Measurements from ENCODE around the gene MICAL2. TPM values are rescaled to one million over a fixed set of nuclear protein-coding genes. Genes with fewer than 3 reads are reported as not detected.

The MICAL2 gene
- total and polyA plus RNA-seq, 2 of the 8 experiments (the other 6 are each of a cell fraction or from before 2014, with no cell fraction given): 1.3 to 4.1 TPM

DNA sequence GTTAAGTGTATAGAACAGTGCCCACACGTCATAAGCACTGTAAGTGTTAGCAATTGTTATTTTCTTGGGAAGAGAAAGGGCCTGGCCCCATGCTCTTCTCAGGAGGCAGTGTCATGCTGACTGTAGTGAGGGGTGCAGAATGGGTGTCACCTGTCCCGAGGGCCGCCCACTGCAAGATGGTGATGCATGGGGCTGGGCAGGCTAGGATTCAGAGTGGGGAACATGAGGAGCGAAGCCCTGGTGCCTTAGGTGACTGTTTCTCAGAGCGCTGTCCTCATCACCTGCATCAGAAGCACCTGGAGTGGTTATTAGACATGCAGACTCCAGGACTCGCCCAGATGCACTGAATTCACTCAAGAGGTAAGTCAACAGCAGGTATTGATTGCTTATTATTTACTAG lies 166.0 kb downstream of the MICAL2 start:
- Histone ChIP-seq H2BK12ac (ENCODE audit: low read depth, low read length) (no peak overlapping the region), H3K18ac (ENCODE audit: extremely low read depth, low read length) (no peak overlapping the region), H2BK15ac (ENCODE audit: low read length) (no peak overlapping the region), H3K23ac (ENCODE audit: insufficient read length) (no peak overlapping the region), H3K9ac (replicated peaks in 1 of 4; ENCODE audit: extremely low read depth in 1 of 4, low read depth in 3 of 4, low read length in 3 of 4) (no peak overlapping the region), H2BK20ac (ENCODE audit: low read length) (no peak overlapping the region), H2BK120ac (replicated peaks; ENCODE audit: low read depth, low read length) (no peak overlapping the region), H3K4ac (replicated peaks; ENCODE audit: insufficient read length, low read depth, low read length) (no peak overlapping the region), H2AK5ac (ENCODE audit: low read depth, low read length) (no peak overlapping the region), H3K79me1 (ENCODE audit: low read depth, low read length) (no peaks in the 10 kb centered on the region), H2AFZ (ENCODE audit: low read length) (no peak overlapping the region), H2BK5ac (ENCODE audit: low read depth, low read length) (no peak overlapping the region), H4K5ac (ENCODE audit: insufficient read length, low read depth, low read length) (no peak overlapping the region), H3K4me1 (replicated peaks in 1 of 4; ENCODE audit: control insufficient read depth in 3 of 4, insufficient read depth in 4 of 4, low read length in 3 of 4) (peaks cover 0 to 6% (median 0%) of the 10 kb centered on the region in 4 experiments; a peak in 2 of 7 replicates), H3K4me3 (ENCODE audit: extremely low read depth in 1 of 4, insufficient read depth in 2 of 4, low read depth in 3 of 4, low read length in 4 of 4) (no peak overlapping the region), H3K27me3 (replicated peaks in 1 of 4; ENCODE audit: control insufficient read depth in 3 of 4, extremely low read depth in 1 of 4, insufficient read depth in 3 of 4, low read length in 3 of 4) (no peaks in the 10 kb centered on the region), H3K14ac (ENCODE audit: insufficient read length) (no peak overlapping the region), H3K79me2 (ENCODE audit: control insufficient read depth in 1 of 2, insufficient read depth in 2 of 2, low read length in 2 of 2) (no peaks in the 10 kb centered on the region), H3K4me2 (ENCODE audit: insufficient read depth in 1 of 2, low read depth in 2 of 2, low read length in 2 of 2) (no peak overlapping the region), H4K20me1 (replicated peaks in 1 of 2; ENCODE audit: control insufficient read depth in 1 of 2, insufficient read depth in 2 of 2, low read length in 2 of 2) (no peaks in the 10 kb centered on the region), H3K27ac (ENCODE audit: low read depth, low read length) (no peak overlapping the region), H4K8ac (ENCODE audit: extremely low read depth, insufficient read depth, low read length) (no peak overlapping the region), H4K91ac (replicated peaks; ENCODE audit: insufficient read length, low read length) (no peak overlapping the region), H3K23me2 (ENCODE audit: low read depth, low read length) (no peaks in the 10 kb centered on the region; the same call in 1 of the 2 replicates), H3K9me3 (ENCODE audit: insufficient read depth in 2 of 2, low read depth in 1 of 2, low read length in 1 of 2) (no peaks in the 10 kb centered on the region), H3K36me3 (ENCODE audit: control insufficient read depth in 2 of 4, insufficient read depth in 4 of 4, low read length in 3 of 4) (no peaks in the 10 kb centered on the region), H3K56ac (replicated peaks; ENCODE audit: insufficient read length, low read depth, low read length) (no peak overlapping the region)
- WGBS, 2 experiments (ENCODE audit: extremely low coverage in 1 of 2, insufficient coverage in 1 of 2, insufficient read length in 1 of 2, insufficient replicate concordance in 2 of 2, low coverage in 1 of 2, low lambda C conversion rate in 2 of 2, missing lambda C conversion rate in 1 of 2): 85% methylated on average over 6 of the region's 6 CpGs; no CpG with 5 or more reads in 1 of the 2 experiments
- DNase-seq (ENCODE audit: low read depth in 1 of 2, low spot score in 2 of 2) (no peak), FAIRE-seq (no peak)
- CTCF ChIA-PET (ENCODE audit: partially characterized antibody): interaction anchor here (0.6 to 22.1 kb wide), 4 partner anchors 9 to 226 kb away, joined by 3 to 403 read pairs (median 8); no protein-coding TSS in a partner anchor
- POLR2A ChIA-PET (ENCODE audit: partially characterized antibody): no interaction called here
- TF ChIP-seq FOSL1 (IDR thresholded peaks at IDR 0.05; ENCODE audit: insufficient read depth, low read depth, low read length): no peak
- TF ChIP-seq BCL11A (IDR thresholded peaks at IDR 0.05; ENCODE audit: low read depth in 2 of 2, low read length in 2 of 2): no peak
- TF ChIP-seq RXRA (IDR thresholded peaks at IDR 0.05; ENCODE audit: insufficient read depth, low read depth, low read length): no peak
- TF ChIP-seq SIN3A (conservative IDR thresholded peaks at IDR 0.05 in 1 of 2, IDR thresholded peaks at IDR 0.05 in 1 of 2; ENCODE audit: low read depth in 1 of 2, low read length in 2 of 2): no peak
- TF ChIP-seq SUZ12 (IDR thresholded peaks at IDR 0.05; ENCODE audit: low read length): no peak
- TF ChIP-seq, protein P1, sequence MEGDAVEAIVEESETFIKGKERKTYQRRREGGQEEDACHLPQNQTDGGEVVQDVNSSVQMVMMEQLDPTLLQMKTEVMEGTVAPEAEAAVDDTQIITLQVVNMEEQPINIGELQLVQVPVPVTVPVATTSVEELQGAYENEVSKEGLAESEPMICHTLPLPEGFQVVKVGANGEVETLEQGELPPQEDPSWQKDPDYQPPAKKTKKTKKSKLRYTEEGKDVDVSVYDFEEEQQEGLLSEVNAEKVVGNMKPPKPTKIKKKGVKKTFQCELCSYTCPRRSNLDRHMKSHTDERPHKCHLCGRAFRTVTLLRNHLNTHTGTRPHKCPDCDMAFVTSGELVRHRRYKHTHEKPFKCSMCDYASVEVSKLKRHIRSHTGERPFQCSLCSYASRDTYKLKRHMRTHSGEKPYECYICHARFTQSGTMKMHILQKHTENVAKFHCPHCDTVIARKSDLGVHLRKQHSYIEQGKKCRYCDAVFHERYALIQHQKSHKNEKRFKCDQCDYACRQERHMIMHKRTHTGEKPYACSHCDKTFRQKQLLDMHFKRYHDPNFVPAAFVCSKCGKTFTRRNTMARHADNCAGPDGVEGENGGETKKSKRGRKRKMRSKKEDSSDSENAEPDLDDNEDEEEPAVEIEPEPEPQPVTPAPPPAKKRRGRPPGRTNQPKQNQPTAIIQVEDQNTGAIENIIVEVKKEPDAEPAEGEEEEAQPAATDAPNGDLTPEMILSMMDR (IDR thresholded peaks at IDR 0.05; ENCODE audit: control extremely low read depth in 1 of 3, insufficient read depth in 1 of 3, low read depth in 1 of 3, low read length in 3 of 3): no peak
- no peak for TF ChIP-seq NANOG (IDR thresholded peaks at IDR 0.05; ENCODE audit: insufficient read depth, low read depth, low read length, poor library complexity, severe bottlenecking)
- TF ChIP-seq ZNF274 (IDR thresholded peaks at IDR 0.05; ENCODE audit: borderline replicate concordance, extremely low read depth, low read length): no peak
- TF ChIP-seq CBX8 (IDR thresholded peaks at IDR 0.05; ENCODE audit: borderline replicate concordance, low read depth, low read length): no peak
- no peak for TF ChIP-seq SP1 (IDR thresholded peaks at IDR 0.05; ENCODE audit: low read depth, low read length)
- no peak for TF ChIP-seq KDM4A (IDR thresholded peaks at IDR 0.05; ENCODE audit: low read depth, low read length, severe bottlenecking)

Data from H1 (cell line).